Measurements from ENCODE around the gene THEMIS2. TPM values are rescaled to one million over a fixed set of nuclear protein-coding genes. Genes with fewer than 3 reads are reported as not detected.

Gene THEMIS2
- total RNA-seq, 6 experiments from 2014 or later, result 3.3 to 14.3 (median 7.6) TPM

- H3K27me3 ChIP-seq, result no peaks in the 10 kb centered on the region
- TF ChIP-seq POLR2A (IDR thresholded peaks at IDR 0.05) (no peak), CTCF (IDR thresholded peaks at IDR 0.05) (no peak)
- H3K9me3 ChIP-seq, result no peaks in the 10 kb centered on the region
- DNase-seq, result no peak
- H3K4me3 ChIP-seq, result peak overlapping the region in 1 of 3 donors; percentile 76
- H3K4me1 ChIP-seq, result peaks cover 0 to 6% (median 0%) of the 10 kb centered on the region in 4 donors
- peak overlapping the region in 1 of 3 donors; percentile 49 for H3K27ac ChIP-seq
- ATAC-seq, result no peak
- intact Hi-C loops (cut with DNase I), result no loop called here
- WGBS (ENCODE audit: insufficient coverage, low coverage, low lambda C conversion rate, missing lambda C conversion rate), result 62% methylated on average over 4 of the region's 7 CpGs
- peaks cover 0 to 6% (median 2%) of the 10 kb centered on the region in 4 donors for H3K36me3 ChIP-seq
Measured at GRCh38 chr1:27915082-27915575, 42.8 kb downstream of the THEMIS2 start.

- 69% methylated on average over 3 of the region's 3 CpGs for WGBS (ENCODE audit: insufficient coverage, low coverage, low lambda C conversion rate, missing lambda C conversion rate)
- H3K9me3 ChIP-seq, result no peaks in the 10 kb centered on the region
- TF ChIP-seq POLR2A (IDR thresholded peaks at IDR 0.05) (no peak), CTCF (IDR thresholded peaks at IDR 0.05) (no peak)
- ATAC-seq (peak; percentile 54 to 79 (median 60)), DNase-seq (no peak)
- no peak overlapping the region for H3K4me3 ChIP-seq
- intact Hi-C loops (cut with DNase I), result no loop called here
- no peaks in the 10 kb centered on the region for H3K36me3 ChIP-seq
- no peaks in the 10 kb centered on the region for H3K4me1 ChIP-seq
- H3K27ac ChIP-seq, result no peak overlapping the region
- no peaks in the 10 kb centered on the region for H3K27me3 ChIP-seq
Measured at GRCh38 chr1:27922272-27922671, 49.9 kb downstream of the THEMIS2 start.

- WGBS (ENCODE audit: insufficient coverage, low coverage, low lambda C conversion rate, missing lambda C conversion rate), result 62% methylated on average over 3 of the region's 5 CpGs
- no peaks in the 10 kb centered on the region for H3K4me1 ChIP-seq
- H3K4me3 ChIP-seq, result no peak overlapping the region
- no peak for TF ChIP-seq CTCF (IDR thresholded peaks at IDR 0.05)
- ATAC-seq (no peak), DNase-seq (no peak)
- no peaks in the 10 kb centered on the region for H3K36me3 ChIP-seq
- intact Hi-C loops (cut with DNase I), result no loop called here
- no peak overlapping the region for H3K27ac ChIP-seq
- H3K9me3 ChIP-seq, result no peaks in the 10 kb centered on the region
- no peaks in the 10 kb centered on the region for H3K27me3 ChIP-seq
Measured at GRCh38 chr1:27928216-27928954, 56.0 kb downstream of the THEMIS2 start.

GRCh38 chr1:27931184-27931583 lies 58.8 kb downstream of the THEMIS2 start:
- Histone ChIP-seq H3K4me1 (peaks cover 0 to 9% (median 0%) of the 10 kb centered on the region in 4 donors), H3K36me3 (no peaks in the 10 kb centered on the region), H3K4me3 (no peak overlapping the region), H3K9me3 (no peaks in the 10 kb centered on the region), H3K27ac (no peak overlapping the region), H3K27me3 (no peaks in the 10 kb centered on the region)
- WGBS (ENCODE audit: insufficient coverage, low coverage, low lambda C conversion rate, missing lambda C conversion rate), result 72% methylated on average over 5 of the region's 6 CpGs
- DNase-seq, result no peak
- no peak for ATAC-seq
- intact Hi-C loops (cut with DNase I), result no loop called here
- TF ChIP-seq POLR2A (IDR thresholded peaks at IDR 0.05) (no peak), CTCF (IDR thresholded peaks at IDR 0.05) (no peak)

All from right lobe of liver (tissue), 6 donors.